Esophagus muscularis mucosa (tissue), 4 donors: ENCODE measurements around the gene SNAPC2. TPM values are rescaled to one million over a fixed set of nuclear protein-coding genes. Genes with fewer than 3 reads are reported as not detected.
A peak's percentile ranks its signal among the peaks of the same experiment; 100 is the strongest.

Experiments used
- DNase-seq: peaks from one replicate; pipeline ENCODE4 v3.0.0-alpha.2; 2017; ENCODE audit errors: extremely low spot score
- H3K27ac ChIP-seq, 4 donors: fragments of 200-600 bp; sonication (generic); replicated peaks in 1 of 4; 1 replicate in 3 of 4; 2 replicates in 1 of 4; pipeline ENCODE4 v1.5.1; 2016 to 2019; ENCODE audit warnings: mild to moderate bottlenecking in 1 of 4
- H3K27me3 ChIP-seq, 4 donors: fragments of 200-600 bp; sonication (generic); one replicate each; pipeline versions ENCODE4 v1.5.1 to v1.6.0; 2016 to 2019
- H3K36me3 ChIP-seq, 4 donors: fragments of 200-600 bp; sonication (generic); one replicate each; pipeline ENCODE4 v1.5.1; 2016 to 2019
- H3K4me1 ChIP-seq, 4 donors: fragments of 200-600 bp; sonication (generic); one replicate each; pipeline ENCODE4 v1.5.1; 2016 to 2019
- H3K4me3 ChIP-seq, 4 donors: fragments of 200-600 bp; sonication (generic); 1 replicate in 2 of 4; 2 replicates in 2 of 4; pipeline ENCODE4 v1.5.1; 2016 to 2019; ENCODE audit warnings: mild to moderate bottlenecking in 4 of 4, moderate library complexity in 1 of 4
- H3K9me3 ChIP-seq, 4 donors: fragments of 200-600 bp; sonication (generic); 1 replicate in 3 of 4; 2 replicates in 1 of 4; pipeline ENCODE4 v1.5.1; 2016 to 2019
- EP300 ChIP-seq: sonication (generic); formaldehyde crosslinking; IDR thresholded peaks from one replicate; pipeline ENCODE4 v1.6.1; 2017; ENCODE audit warnings: antibody characterized with exemption
- POLR2A ChIP-seq: fragments of 450-650 bp; IDR thresholded peaks from one replicate; pipeline ENCODE4 v1.6.1; 2017; ENCODE audit warnings: antibody characterized with exemption, moderate library complexity, mild to moderate bottlenecking, low read depth
- POLR2AphosphoS5 ChIP-seq, 2 donors: sonication (generic); formaldehyde crosslinking; IDR thresholded peaks; one replicate each; pipeline ENCODE4 v1.6.1; 2017; ENCODE audit warnings: antibody characterized with exemption in 2 of 2
- WGBS: methylation state at CpG from one replicate; pipeline ENCODE4 v1.1.5; 2018; 5-methylcytosine and 5-hydroxymethylcytosine counted together
- intact Hi-C: fragments of 100-400 bp; cut with DNase I; formaldehyde crosslinking; loops from one replicate; pipeline ENCODE4 v1.15.1; 2023
- total RNA-seq, 4 donors: library from RNA; depleted of rRNA; stranded (reverse); fragments of >200 nt; gene quantifications; one replicate each; pipeline versions ENCODE4 v1.1.0 to v1.2.1, GENCODE V29; 2016
- TF ChIP-seq, protein P1 (sequence below), 3 experiments: fragments of 200-600 bp in 2 of 3; fragments of 450-650 bp in 1 of 3; sonication (generic) in 2 of 3; IDR thresholded peaks; one replicate each; pipeline ENCODE4 v1.5.1; 2017 to 2019; ENCODE audit warnings: antibody characterized with exemption in 3 of 3, mild to moderate bottlenecking in 2 of 3, moderate library complexity in 1 of 3

SNAPC2 gene
- total RNA-seq, 4 donors from 2014 or later, result 32.4 to 47.2 (median 35.0) TPM

DNA sequence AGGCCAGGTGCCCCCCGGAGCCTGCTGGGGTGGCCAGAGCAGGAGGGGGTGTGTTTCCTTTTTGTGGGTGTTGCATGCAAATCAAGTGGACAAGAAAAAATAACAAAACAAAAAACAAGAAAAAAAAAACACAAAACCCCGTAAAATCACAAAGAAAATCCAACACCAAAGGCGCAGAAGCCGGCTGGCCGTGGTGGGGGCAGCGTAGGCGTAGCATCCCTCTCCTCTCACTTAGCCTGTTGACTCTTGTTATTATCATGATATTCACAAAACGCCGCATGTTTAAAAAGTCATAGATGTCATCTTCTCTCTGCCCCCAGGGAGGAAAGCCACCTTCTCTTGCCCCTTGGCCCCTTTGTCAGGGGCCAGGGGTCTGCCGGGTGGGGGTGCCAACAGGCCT lies 6.5 kb upstream of the SNAPC2 start:
- no peak for TF ChIP-seq EP300
- TF ChIP-seq, protein P1, sequence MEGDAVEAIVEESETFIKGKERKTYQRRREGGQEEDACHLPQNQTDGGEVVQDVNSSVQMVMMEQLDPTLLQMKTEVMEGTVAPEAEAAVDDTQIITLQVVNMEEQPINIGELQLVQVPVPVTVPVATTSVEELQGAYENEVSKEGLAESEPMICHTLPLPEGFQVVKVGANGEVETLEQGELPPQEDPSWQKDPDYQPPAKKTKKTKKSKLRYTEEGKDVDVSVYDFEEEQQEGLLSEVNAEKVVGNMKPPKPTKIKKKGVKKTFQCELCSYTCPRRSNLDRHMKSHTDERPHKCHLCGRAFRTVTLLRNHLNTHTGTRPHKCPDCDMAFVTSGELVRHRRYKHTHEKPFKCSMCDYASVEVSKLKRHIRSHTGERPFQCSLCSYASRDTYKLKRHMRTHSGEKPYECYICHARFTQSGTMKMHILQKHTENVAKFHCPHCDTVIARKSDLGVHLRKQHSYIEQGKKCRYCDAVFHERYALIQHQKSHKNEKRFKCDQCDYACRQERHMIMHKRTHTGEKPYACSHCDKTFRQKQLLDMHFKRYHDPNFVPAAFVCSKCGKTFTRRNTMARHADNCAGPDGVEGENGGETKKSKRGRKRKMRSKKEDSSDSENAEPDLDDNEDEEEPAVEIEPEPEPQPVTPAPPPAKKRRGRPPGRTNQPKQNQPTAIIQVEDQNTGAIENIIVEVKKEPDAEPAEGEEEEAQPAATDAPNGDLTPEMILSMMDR (IDR thresholded peaks at IDR 0.05), result no peak
- no peak for TF ChIP-seq POLR2AphosphoS5 (IDR thresholded peaks at IDR 0.05)
- no peak for TF ChIP-seq POLR2A
- intact Hi-C loops, result no loop called here
- Histone ChIP-seq H3K9me3 (no peaks in the 10 kb centered on the region), H3K27ac (no peak overlapping the region), H3K27me3 (peaks cover 11 to 47% (median 26%) of the 10 kb centered on the region in 4 donors), H3K4me3 (no peak overlapping the region), H3K4me1 (peaks cover 27 to 44% (median 34%) of the 10 kb centered on the region in 4 donors), H3K36me3 (peaks cover 37 to 50% (median 47%) of the 10 kb centered on the region in 4 donors)
- 82% methylated on average over 10 of the region's 10 CpGs for WGBS
- no peak for DNase-seq

DNA sequence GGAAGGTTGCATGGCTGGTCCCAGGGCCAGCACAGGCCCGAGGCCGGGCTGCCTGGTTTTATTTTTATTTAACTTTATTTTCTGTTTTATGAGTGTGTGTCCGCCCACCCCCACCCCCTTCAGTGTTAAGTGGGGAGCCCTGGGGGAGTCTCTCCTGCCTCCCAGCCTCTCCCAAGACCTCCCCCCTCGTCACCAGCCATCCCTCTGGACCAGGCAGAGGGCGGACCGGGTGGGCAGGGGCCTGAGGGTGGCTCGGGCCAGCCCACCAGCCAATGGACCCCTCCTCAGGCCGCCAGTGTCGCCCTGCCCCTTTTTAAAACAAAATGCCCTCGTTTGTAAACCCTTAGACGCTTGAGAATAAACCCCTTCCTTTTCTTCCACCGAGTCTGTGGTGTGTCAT lies 6.0 kb upstream of the SNAPC2 start:
- TF ChIP-seq EP300 (no peak), POLR2A (no peak), POLR2AphosphoS5 (IDR thresholded peaks at IDR 0.05) (no peak)
- TF ChIP-seq, protein P1 (IDR thresholded peaks at IDR 0.05), result no peak
- 57% methylated on average over 11 of the region's 12 CpGs for WGBS

GRCh38 chr19:7914598-7915045 lies 5.5 kb upstream of the SNAPC2 start, which contains the start of gene TGFBR3L:
Gene TGFBR3L (plus strand): TSS chr19:7914830.
- no peak for DNase-seq
- H3K27me3 ChIP-seq, result peaks cover 11 to 56% (median 28%) of the 10 kb centered on the region in 4 donors
- intact Hi-C loops, result no loop called here
- H3K9me3 ChIP-seq, result no peaks in the 10 kb centered on the region
- H3K36me3 ChIP-seq, result peaks cover 33 to 40% (median 38%) of the 10 kb centered on the region in 4 donors
- peaks cover 24 to 46% (median 42%) of the 10 kb centered on the region in 4 donors for H3K4me1 ChIP-seq
- no peak within 1 kb of the TSS for H3K4me3 ChIP-seq
- TF ChIP-seq EP300, result no peak
- no peak for TF ChIP-seq POLR2A
- TF ChIP-seq, protein P1 (IDR thresholded peaks at IDR 0.05), result no peak
- TF ChIP-seq POLR2AphosphoS5 (IDR thresholded peaks at IDR 0.05), result peak in 1 of 2 donors; percentile 8
- no peak within 1 kb of the TSS for H3K27ac ChIP-seq
- 72% methylated on average over 11 of the region's 12 CpGs for WGBS

More for the DNA sequence above, 6.0 kb upstream of the SNAPC2 start:
- peaks cover 27 to 44% (median 37%) of the 10 kb centered on the region in 4 donors for H3K4me1 ChIP-seq
- H3K27me3 ChIP-seq, result peaks cover 11 to 51% (median 28%) of the 10 kb centered on the region in 4 donors
- no peak overlapping the region for H3K4me3 ChIP-seq
- no peak overlapping the region for H3K27ac ChIP-seq
- no peak for DNase-seq
- H3K9me3 ChIP-seq, result no peaks in the 10 kb centered on the region
- peaks cover 37 to 45% (median 43%) of the 10 kb centered on the region in 4 donors for H3K36me3 ChIP-seq
- intact Hi-C loops, result no loop called here

DNA sequence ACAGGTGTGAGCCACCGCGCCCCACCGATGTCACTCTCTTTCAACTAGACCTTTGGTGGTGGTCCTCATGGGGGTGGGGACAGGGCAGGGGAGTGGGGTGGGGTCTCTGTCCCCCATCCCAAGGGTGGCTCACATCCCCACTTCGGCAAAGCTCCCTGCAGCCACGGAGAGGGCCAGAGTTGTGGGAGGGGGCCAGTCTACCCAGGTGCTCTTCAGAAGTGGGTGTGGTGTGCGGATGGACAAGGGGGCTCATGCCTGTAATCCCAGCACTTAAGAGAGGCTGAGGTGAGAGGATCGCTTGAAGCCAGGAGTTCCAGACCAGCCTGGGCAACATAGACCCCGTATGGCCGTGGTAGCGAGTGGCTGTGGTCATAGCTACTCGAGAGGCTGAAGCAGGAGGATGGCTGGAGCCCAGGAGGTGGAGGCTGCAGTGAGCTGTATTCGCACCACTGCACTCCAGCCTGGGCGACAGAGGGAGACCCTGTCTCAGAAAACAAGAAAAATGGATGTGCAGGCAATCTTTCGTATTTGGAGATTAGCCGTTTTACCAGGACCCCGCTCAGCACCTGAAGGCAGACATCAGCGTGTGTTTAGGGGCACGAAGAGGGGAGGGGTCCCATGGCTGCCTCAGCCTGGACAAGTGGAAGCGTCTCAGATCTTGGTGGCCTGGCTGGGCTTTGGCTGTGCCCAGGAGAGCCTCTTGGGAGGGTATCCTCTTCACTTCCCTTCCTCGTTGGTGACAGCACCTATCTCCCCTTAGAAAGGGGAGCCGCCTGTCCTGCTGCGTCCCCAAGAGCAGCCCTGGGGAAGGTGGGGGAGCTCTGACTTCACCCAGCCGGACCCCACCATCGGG lies 4.7 kb upstream of the SNAPC2 start:
- no peak for DNase-seq
- TF ChIP-seq POLR2AphosphoS5 (IDR thresholded peaks at IDR 0.05) (peak in 1 of 2 donors; percentile 19), POLR2A (no peak)
- H3K4me3 ChIP-seq, result peak overlapping the region; percentile 46 to 62 (median 54)
- WGBS, result 55% methylated on average over 16 of the region's 24 CpGs
- no peaks in the 10 kb centered on the region for H3K9me3 ChIP-seq
- peaks cover 11 to 59% (median 28%) of the 10 kb centered on the region in 4 donors for H3K27me3 ChIP-seq
- H3K4me1 ChIP-seq, result peaks cover 24 to 51% (median 47%) of the 10 kb centered on the region in 4 donors
- H3K27ac ChIP-seq, result no peak overlapping the region
- H3K36me3 ChIP-seq, result peaks cover 25 to 31% (median 29%) of the 10 kb centered on the region in 4 donors
- intact Hi-C loops, result no loop called here
